ENCODE measurements around the gene SMG6.
"Not testable (repeated sequence)": the region's sequence is repeated elsewhere in the genome, so short reads cannot be mapped to it uniquely, and the experiment has no call there.

Gene SMG6

GRCh38 chr17:2274414-2274813 lies 29.2 kb downstream of the SMG6 start:
- WGBS (ENCODE audit: insufficient coverage), result 80% methylated on average over 1 of the region's 2 CpGs
- H3K4me3 ChIP-seq (ENCODE audit: control insufficient read depth in 1 of 7, extremely low read depth in 1 of 7, insufficient read depth in 4 of 7, low read depth in 2 of 7, low read length in 6 of 7), result no peak overlapping the region
- CTCF ChIA-PET, result no interaction called here
- H3K4me1 ChIP-seq (ENCODE audit: control extremely low read depth in 1 of 4, control insufficient read depth in 4 of 4, insufficient read depth in 4 of 4, low read length in 3 of 4), result no peaks in the 10 kb centered on the region
- H3K27me3 ChIP-seq (replicated peaks in 2 of 5; ENCODE audit: control insufficient read depth in 4 of 5, insufficient read depth in 5 of 5, low read length in 4 of 5), result no peaks in the 10 kb centered on the region
- H3K36me3 ChIP-seq (ENCODE audit: control insufficient read depth in 4 of 4, insufficient read depth in 4 of 4, low read length in 3 of 4), result peaks cover 7 to 47% (median 23%) of the 10 kb centered on the region in 4 experiments
- POLR2A ChIA-PET, result no interaction called here
- H3K9me3 ChIP-seq (ENCODE audit: control extremely low read depth in 1 of 5, control insufficient read depth in 4 of 5, insufficient read depth in 2 of 5, low read depth in 1 of 5, low read length in 4 of 5), result no peaks in the 10 kb centered on the region
- DNase-seq, result no peak
- no peak overlapping the region for H3K27ac ChIP-seq (ENCODE audit: insufficient read depth in 1 of 2, low read depth in 1 of 2, low read length in 2 of 2, poor library complexity in 1 of 2, severe bottlenecking in 2 of 2)

DNA sequence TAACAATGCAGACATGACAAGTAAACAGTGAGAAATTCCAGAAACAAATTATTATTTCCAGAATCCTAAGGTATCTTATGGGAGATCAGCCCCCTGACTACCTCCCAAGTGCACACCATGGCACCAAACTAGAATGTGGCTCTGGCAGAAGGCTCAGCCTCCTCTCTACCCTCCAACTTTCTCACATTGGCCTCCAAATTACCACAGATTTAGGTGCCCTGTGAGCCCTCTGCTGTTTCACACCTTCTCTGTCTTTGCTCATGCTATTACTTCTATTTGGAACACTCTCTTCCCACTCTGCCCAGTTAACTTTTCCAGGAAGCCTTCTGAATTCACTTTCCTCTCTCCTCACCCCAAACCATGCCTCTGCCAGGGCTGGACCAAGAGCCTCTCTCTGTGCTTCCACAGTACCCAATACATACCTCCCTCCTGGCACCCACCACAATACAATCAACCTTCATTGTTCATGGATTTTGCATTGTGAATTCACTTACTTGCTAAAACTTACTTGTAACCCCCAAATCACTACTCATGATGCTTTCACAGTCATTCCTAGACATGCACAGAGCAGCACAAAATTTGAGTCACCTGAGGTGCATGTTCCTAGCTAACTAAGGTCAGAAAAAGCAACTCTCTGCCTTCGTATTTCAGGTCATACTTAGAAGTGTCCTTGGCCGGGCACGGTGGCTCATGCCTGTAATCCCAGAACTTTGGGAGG lies 31.4 kb downstream of the SMG6 start:
- no peaks in the 10 kb centered on the region for H3K9me3 ChIP-seq (ENCODE audit: control extremely low read depth in 1 of 5, control insufficient read depth in 4 of 5, insufficient read depth in 2 of 5, low read depth in 1 of 5, low read length in 4 of 5)
- H3K36me3 ChIP-seq (ENCODE audit: control insufficient read depth in 4 of 4, insufficient read depth in 4 of 4, low read length in 3 of 4), result peaks cover 2 to 33% (median 15%) of the 10 kb centered on the region in 4 experiments
- H3K27me3 ChIP-seq (replicated peaks in 2 of 5; ENCODE audit: control insufficient read depth in 4 of 5, insufficient read depth in 5 of 5, low read length in 4 of 5), result no peaks in the 10 kb centered on the region
- no peak overlapping the region for H3K27ac ChIP-seq (ENCODE audit: insufficient read depth in 1 of 2, low read depth in 1 of 2, low read length in 2 of 2, poor library complexity in 1 of 2, severe bottlenecking in 2 of 2)
- DNase-seq, result no peak
- 96% methylated on average over 3 of the region's 3 CpGs for WGBS (ENCODE audit: insufficient coverage)
- H3K4me3 ChIP-seq (ENCODE audit: control insufficient read depth in 1 of 7, extremely low read depth in 1 of 7, insufficient read depth in 4 of 7, low read depth in 2 of 7, low read length in 6 of 7), result no peak overlapping the region
- H3K4me1 ChIP-seq (ENCODE audit: control extremely low read depth in 1 of 4, control insufficient read depth in 4 of 4, insufficient read depth in 4 of 4, low read length in 3 of 4), result peaks cover 0 to 4% (median 3%) of the 10 kb centered on the region in 4 experiments
- ChIA-PET CTCF (no interaction called here), POLR2A (no interaction called here)

- Histone ChIP-seq H3K27me3 (replicated peaks in 2 of 5; ENCODE audit: control insufficient read depth in 4 of 5, insufficient read depth in 5 of 5, low read length in 4 of 5) (no peaks in the 10 kb centered on the region), H3K4me1 (ENCODE audit: control extremely low read depth in 1 of 4, control insufficient read depth in 4 of 4, insufficient read depth in 4 of 4, low read length in 3 of 4) (peaks cover 0 to 29% (median 21%) of the 10 kb centered on the region in 4 experiments), H3K27ac (ENCODE audit: insufficient read depth in 1 of 2, low read depth in 1 of 2, low read length in 2 of 2, poor library complexity in 1 of 2, severe bottlenecking in 2 of 2) (peak overlapping the region; percentile 82 to 91), H3K4me3 (ENCODE audit: control insufficient read depth in 1 of 7, extremely low read depth in 1 of 7, insufficient read depth in 4 of 7, low read depth in 2 of 7, low read length in 6 of 7) (no peak overlapping the region), H3K9me3 (ENCODE audit: control extremely low read depth in 1 of 5, control insufficient read depth in 4 of 5, insufficient read depth in 2 of 5, low read depth in 1 of 5, low read length in 4 of 5) (no peaks in the 10 kb centered on the region), H3K36me3 (ENCODE audit: control insufficient read depth in 4 of 4, insufficient read depth in 4 of 4, low read length in 3 of 4) (peaks cover 2 to 23% (median 9%) of the 10 kb centered on the region in 4 experiments)
- 95% methylated on average over 2 of the region's 4 CpGs for WGBS (ENCODE audit: insufficient coverage)
- CTCF ChIA-PET, result interaction anchor here (1.3 to 1.9 kb wide), 3 partner anchors 10 to 23 kb away, joined by 4 to 5 read pairs (median 4); no protein-coding TSS in a partner anchor
- POLR2A ChIA-PET, result no interaction called here
- no peak for DNase-seq
Measured at GRCh38 chr17:2267354-2267753, 36.2 kb downstream of the SMG6 start.

GRCh38 chr17:2266865-2267228 lies 36.7 kb downstream of the SMG6 start:
- Histone ChIP-seq H3K4me1 (ENCODE audit: control extremely low read depth in 1 of 4, control insufficient read depth in 4 of 4, insufficient read depth in 4 of 4, low read length in 3 of 4) (peaks cover 0 to 29% (median 21%) of the 10 kb centered on the region in 4 experiments), H3K4me3 (ENCODE audit: control insufficient read depth in 1 of 7, extremely low read depth in 1 of 7, insufficient read depth in 4 of 7, low read depth in 2 of 7, low read length in 6 of 7) (peak overlapping the region in 4 of 7 experiments; percentile 6 to 45 (median 26)), H3K27me3 (replicated peaks in 2 of 5; ENCODE audit: control insufficient read depth in 4 of 5, insufficient read depth in 5 of 5, low read length in 4 of 5) (no peaks in the 10 kb centered on the region), H3K36me3 (ENCODE audit: control insufficient read depth in 4 of 4, insufficient read depth in 4 of 4, low read length in 3 of 4) (peaks cover 2 to 20% (median 9%) of the 10 kb centered on the region in 4 experiments), H3K27ac (ENCODE audit: insufficient read depth in 1 of 2, low read depth in 1 of 2, low read length in 2 of 2, poor library complexity in 1 of 2, severe bottlenecking in 2 of 2) (peak overlapping the region; percentile 82 to 91), H3K9me3 (ENCODE audit: control extremely low read depth in 1 of 5, control insufficient read depth in 4 of 5, insufficient read depth in 2 of 5, low read depth in 1 of 5, low read length in 4 of 5) (no peaks in the 10 kb centered on the region)
- WGBS (ENCODE audit: insufficient coverage), result 42% methylated on average over 2 of the region's 3 CpGs
- DNase-seq, result no peak
- CTCF ChIA-PET, result interaction anchor here (1.2 to 1.9 kb wide), 3 partner anchors 9 to 22 kb away, joined by 3 to 4 read pairs (median 4); no protein-coding TSS in a partner anchor
- POLR2A ChIA-PET, result no interaction called here

DNA sequence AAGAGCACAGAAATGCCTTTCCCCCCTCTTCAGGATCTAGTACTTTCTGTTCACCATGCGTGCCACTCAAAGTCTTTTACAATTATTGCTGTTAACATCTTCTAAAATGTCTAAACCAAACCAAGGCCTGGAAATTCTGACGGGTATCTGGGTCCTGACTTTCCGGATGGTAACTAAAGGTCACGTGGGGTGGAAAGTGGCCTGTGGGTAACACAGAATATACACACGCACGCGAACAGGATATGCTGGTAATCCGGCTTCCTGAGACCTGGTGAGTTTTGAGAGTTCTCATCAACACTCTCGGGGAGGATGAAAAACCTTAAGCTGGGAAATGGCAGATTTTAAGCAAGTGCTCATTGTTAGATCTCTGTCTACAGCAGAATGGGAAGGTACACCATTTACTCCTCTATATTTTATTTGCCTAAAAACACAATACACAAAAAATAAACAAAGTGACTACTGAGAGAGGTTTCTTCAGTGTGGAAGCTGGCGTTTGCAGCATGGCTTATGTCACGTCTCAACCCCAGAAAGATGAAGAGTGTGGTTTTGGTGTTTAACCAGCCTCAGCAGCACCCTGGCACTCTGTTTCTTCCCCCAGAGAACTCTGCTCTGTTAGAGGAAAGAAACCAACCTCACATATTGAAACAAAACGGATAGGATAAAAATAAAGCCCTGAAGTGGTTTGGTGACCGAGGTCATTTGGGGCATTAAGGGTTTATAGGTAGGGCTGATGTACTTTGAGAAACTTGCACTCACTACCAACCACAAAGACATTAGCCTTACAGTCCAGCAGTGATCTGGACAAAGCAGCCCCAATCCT lies 37.3 kb downstream of the SMG6 start:
- Histone ChIP-seq H3K27me3 (replicated peaks in 2 of 5; ENCODE audit: control insufficient read depth in 4 of 5, insufficient read depth in 5 of 5, low read length in 4 of 5) (no peaks in the 10 kb centered on the region), H3K27ac (ENCODE audit: insufficient read depth in 1 of 2, low read depth in 1 of 2, low read length in 2 of 2, poor library complexity in 1 of 2, severe bottlenecking in 2 of 2) (peak overlapping the region; percentile 82 to 91), H3K4me3 (ENCODE audit: control insufficient read depth in 1 of 7, extremely low read depth in 1 of 7, insufficient read depth in 4 of 7, low read depth in 2 of 7, low read length in 6 of 7) (peak overlapping the region in 4 of 7 experiments; percentile 6 to 45 (median 26)), H3K4me1 (ENCODE audit: control extremely low read depth in 1 of 4, control insufficient read depth in 4 of 4, insufficient read depth in 4 of 4, low read length in 3 of 4) (peaks cover 0 to 29% (median 21%) of the 10 kb centered on the region in 4 experiments), H3K36me3 (ENCODE audit: control insufficient read depth in 4 of 4, insufficient read depth in 4 of 4, low read length in 3 of 4) (peaks cover 2 to 20% (median 9%) of the 10 kb centered on the region in 4 experiments), H3K9me3 (ENCODE audit: control extremely low read depth in 1 of 5, control insufficient read depth in 4 of 5, insufficient read depth in 2 of 5, low read depth in 1 of 5, low read length in 4 of 5) (no peaks in the 10 kb centered on the region)
- peak; percentile 83 to 92 (median 89) for DNase-seq
- ChIA-PET CTCF (interaction anchor here (1.1 to 1.9 kb wide), 4 partner anchors 9 to 21 kb away, joined by 3 to 4 read pairs (median 4); no protein-coding TSS in a partner anchor), POLR2A (no interaction called here)
- WGBS (ENCODE audit: insufficient coverage), result 43% methylated on average over 7 of the region's 13 CpGs

DNA sequence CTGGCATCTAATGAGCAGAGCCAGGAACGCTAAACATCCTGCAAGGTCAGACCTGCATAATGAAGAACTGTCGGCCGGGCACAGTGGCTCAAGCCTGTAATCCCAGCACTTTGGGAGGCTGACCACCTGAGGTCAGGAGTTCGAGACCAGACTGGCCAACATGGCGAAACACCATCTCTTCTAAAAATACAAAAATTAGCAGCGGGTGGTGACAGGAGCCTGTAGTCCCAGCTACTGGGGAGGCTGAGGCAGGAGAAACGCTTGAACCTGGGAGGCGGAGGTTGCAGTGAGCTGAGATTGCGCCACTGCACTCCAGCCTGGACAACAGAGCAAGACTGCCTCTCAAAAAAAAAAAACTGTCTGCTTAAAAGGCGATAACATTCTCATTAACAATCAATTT lies 38.4 kb downstream of the SMG6 start:
- DNase-seq; H3K9me3 ChIP-seq (ENCODE audit: control extremely low read depth in 1 of 5, control insufficient read depth in 4 of 5, insufficient read depth in 2 of 5, low read depth in 1 of 5, low read length in 4 of 5); H3K27me3 ChIP-seq (replicated peaks in 2 of 5; ENCODE audit: control insufficient read depth in 4 of 5, insufficient read depth in 5 of 5, low read length in 4 of 5): not testable (repeated sequence)
- Histone ChIP-seq H3K27ac (ENCODE audit: insufficient read depth in 1 of 2, low read depth in 1 of 2, low read length in 2 of 2, poor library complexity in 1 of 2, severe bottlenecking in 2 of 2) (peak overlapping the region; percentile 82 to 91), H3K4me3 (ENCODE audit: control insufficient read depth in 1 of 7, extremely low read depth in 1 of 7, insufficient read depth in 4 of 7, low read depth in 2 of 7, low read length in 6 of 7) (peak overlapping the region in 1 of 7 experiments; percentile 28), H3K36me3 (ENCODE audit: control insufficient read depth in 4 of 4, insufficient read depth in 4 of 4, low read length in 3 of 4) (peaks cover 2 to 20% (median 9%) of the 10 kb centered on the region in 4 experiments), H3K4me1 (ENCODE audit: control extremely low read depth in 1 of 4, control insufficient read depth in 4 of 4, insufficient read depth in 4 of 4, low read length in 3 of 4) (peaks cover 0 to 30% (median 23%) of the 10 kb centered on the region in 4 experiments)
- CTCF ChIA-PET, result interaction anchor here (1.1 to 1.9 kb wide), 5 partner anchors 13 to 34 kb away, joined by 3 to 6 read pairs (median 3); no protein-coding TSS in a partner anchor
- WGBS (ENCODE audit: insufficient coverage), result 94% methylated on average over 5 of the region's 10 CpGs
- POLR2A ChIA-PET, result interaction anchor here (0.7 kb wide), 1 partner anchor 18 kb away, joined by 3 read pairs; no protein-coding TSS in a partner anchor

Measured in common myeloid progenitor, CD34-positive (primary cell).